Left renal cortex interstitium (tissue), 4 donors: ENCODE data around the gene SPATS2. TPM values are rescaled to one million over a fixed set of nuclear protein-coding genes. Genes with fewer than 3 reads are reported as not detected.

Source experiments
- DNase-seq, 4 donors: peaks; one replicate each; pipeline ENCODE4 v3.0.0-alpha.2; 2013; ENCODE audit warnings: low read depth in 4 of 4, low spot score in 2 of 4, missing footprints in 1 of 4
- polyA plus RNA-seq, 4 donors: library from polyadenylated mRNA; unstranded; fragments of 120-200 nt; gene quantifications; one replicate each; pipeline ENCODE4 v1.2.1, GENCODE V29; 2013; ENCODE audit not compliant: insufficient read length in 4 of 4

The SPATS2 gene
- polyA plus RNA-seq, 4 donors, result 41.3 to 55.7 (median 48.3) TPM

DNA sequence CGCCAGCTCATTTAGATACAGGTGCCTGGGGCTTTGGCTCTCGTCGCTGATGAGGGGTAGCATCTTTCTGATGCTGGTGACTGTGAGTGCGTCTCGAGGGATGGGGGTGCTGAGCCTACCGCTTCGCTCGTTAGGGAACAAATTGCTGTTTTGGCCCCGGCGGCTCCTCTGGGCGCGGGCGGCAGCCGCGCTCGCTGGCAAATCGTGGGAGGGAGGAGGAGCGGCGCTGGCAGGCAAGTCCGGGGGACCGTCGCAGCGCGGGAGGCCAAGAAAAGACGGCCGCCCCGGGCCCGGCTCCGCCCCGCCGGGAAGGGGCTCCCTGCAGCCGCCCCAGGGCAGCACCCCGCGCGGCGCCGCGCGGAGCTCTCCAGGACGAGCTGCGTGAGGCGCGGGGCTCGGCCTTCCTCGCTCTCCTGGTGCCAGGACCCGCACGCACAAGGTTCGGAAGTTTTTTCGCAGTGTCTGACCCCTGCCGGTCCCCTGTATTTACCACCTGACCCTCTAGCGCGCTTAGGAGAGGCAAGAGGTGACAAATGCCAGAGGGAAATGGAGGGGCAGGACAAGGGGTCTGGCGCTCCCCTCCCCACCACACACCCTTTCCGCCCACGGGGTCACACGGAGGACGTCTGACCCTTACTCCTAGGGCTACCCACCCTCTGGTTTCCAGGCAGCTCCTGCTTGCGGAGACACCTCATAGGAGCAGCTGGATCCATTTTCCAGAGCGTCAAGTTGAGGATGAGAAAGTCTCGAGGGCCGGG lies 170.7 kb downstream of the SPATS2 start:
- DNase-seq, result no peak

GRCh38 chr12:49538510-49539403 lies 171.5 kb downstream of the SPATS2 start, which contains the start of gene KCNH3:
Gene KCNH3 (plus strand): TSS chr12:49539030. CDS start chr12:49539417, 387 bp downstream.
- DNase-seq, result peak in 1 of 4 donors; percentile 42

- no peak for DNase-seq
These were observed 172.4 kb downstream of the SPATS2 start for GRCh38 chr12:49539406-49540228.

DNA sequence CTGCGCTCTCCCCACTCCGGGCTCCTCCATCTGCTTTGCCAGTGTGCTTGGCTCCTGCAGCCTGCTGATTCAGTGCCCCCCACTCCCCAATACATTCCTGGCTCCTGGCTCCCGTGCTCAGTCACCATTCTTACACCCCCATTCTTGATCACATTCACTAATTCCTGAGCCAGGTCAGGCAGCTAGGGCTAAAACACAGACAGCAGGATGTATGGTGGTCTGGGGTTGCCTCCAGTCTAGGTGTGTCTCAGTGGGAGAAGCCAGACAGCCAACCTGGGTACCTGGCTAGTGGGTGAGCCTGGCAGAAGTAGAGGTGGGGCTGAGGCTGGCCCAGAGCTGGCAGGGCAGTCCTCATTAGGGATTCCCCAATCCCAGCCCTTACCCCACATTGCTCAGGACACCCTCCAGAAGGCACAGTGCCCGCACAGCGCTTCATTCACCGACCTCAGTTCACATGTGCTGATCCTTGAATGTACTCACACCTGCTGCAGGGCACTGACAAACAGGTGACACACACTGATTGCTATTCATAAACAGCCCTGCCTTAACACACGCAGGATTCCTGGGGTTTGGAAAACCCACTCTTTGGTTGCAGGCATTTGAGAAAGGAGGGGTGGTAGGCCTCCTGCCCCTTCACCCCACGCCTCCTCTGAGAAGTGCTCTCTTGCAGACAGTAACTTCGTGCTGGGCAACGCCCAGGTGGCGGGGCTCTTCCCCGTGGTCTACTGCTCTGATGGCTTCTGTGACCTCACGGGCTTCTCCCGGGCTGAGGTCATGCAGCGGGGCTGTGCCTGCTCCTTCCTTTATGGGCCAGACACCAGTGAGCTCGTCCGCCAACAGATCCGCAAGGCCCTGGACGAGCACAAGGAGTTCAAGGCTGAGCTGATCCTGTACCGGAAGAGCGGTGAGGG lies 173.2 kb downstream of the SPATS2 start:
- no peak for DNase-seq

- DNase-seq, result no peak
These were observed 174.0 kb downstream of the SPATS2 start for GRCh38 chr12:49541140-49541861.

DNA sequence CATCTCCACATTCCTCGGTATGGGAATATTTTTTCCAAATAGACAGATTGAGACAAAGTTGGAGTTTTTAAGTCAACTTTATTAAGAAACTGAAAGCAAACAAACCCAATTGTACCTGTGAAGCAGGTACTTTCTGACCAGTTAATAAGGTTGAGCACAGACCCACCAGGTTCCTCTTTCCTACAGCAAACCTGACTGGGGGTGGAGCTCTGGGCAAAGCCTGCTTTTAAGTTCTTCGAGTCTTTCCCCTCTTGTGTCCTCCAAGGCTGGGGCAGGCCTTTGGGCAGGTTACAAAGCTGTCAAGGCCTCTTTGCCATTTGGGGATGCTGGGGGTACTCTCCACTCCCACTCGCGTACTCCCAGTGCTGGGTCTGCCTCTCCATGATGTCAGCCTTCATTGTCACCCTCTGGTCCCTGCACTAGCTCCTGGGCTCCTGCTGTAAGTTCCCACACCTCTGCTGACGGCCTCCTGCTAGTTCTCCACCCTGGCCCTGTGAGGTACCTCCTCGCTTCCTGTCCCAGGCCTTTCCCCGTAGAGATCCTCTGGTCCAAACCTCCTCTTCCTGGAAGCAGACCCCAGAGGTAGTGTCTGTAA lies 174.7 kb downstream of the SPATS2 start:
- DNase-seq, result no peak

DNA sequence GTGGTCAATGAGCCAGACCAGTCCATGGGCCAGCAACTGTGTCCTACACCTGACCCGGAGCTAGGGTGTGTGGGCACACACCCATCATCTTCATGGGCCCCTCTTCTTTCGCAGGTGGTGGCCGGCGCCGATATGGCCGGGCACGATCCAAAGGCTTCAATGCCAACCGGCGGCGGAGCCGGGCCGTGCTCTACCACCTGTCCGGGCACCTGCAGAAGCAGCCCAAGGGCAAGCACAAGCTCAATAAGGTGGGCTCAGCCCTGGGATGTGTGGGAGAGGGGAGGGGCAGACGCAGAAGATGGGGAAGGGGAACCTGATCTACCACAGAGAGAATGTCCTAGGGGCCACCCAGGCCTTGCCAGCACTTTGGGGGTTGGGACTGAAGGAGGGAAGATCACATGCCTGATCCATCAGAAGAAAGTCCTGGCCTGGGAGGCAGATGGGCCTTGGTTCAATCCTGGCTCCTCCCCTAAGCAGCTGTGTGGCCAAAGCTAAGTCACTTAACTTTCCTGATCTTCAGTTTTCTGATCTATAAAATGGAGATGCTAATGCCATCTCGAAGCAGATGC lies 175.4 kb downstream of the SPATS2 start:
- DNase-seq, result no peak

- no peak for DNase-seq
These were observed 176.1 kb downstream of the SPATS2 start for GRCh38 chr12:49543221-49543913.

DNA sequence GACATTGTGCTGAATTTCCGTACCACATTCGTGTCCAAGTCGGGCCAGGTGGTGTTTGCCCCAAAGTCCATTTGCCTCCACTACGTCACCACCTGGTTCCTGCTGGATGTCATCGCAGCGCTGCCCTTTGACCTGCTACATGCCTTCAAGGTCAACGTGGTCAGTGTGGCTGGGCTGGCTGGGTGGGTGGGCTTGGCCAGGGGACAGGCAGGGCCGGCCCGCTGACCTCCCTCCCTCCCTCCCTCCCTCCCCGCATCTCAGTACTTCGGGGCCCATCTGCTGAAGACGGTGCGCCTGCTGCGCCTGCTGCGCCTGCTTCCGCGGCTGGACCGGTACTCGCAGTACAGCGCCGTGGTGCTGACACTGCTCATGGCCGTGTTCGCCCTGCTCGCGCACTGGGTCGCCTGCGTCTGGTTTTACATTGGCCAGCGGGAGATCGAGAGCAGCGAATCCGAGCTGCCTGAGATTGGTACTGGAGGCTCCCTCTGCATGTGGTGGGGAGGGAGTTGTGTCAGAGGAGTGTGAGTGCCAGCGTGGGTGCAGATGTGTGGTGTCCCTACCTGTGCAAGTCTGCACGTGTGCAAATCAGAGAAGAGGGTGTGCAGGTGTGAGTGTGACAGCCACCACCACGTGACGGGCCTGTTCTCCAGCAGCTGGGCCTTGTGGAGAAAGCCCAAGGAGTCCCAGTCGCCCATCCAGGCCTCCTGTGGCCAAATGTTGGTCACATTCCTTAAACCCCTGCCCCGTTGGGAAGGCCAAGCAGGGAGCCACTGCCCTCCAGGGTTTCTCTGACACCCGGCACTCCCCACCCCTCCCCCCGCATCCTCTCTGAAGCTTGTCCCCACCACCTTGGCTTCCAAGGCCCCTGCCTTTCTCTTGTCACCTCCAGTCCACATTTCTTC lies 176.9 kb downstream of the SPATS2 start:
- no peak for DNase-seq

- no peak for DNase-seq
These were observed 178.6 kb downstream of the SPATS2 start for GRCh38 chr12:49545815-49546214.

GRCh38 chr12:49546481-49546880 lies 179.2 kb downstream of the SPATS2 start:
- no peak for DNase-seq

- no peak for DNase-seq
These were observed 179.9 kb downstream of the SPATS2 start for GRCh38 chr12:49547090-49547690.

- no peak for DNase-seq
These were observed 181.2 kb downstream of the SPATS2 start for GRCh38 chr12:49548481-49548821.

DNA sequence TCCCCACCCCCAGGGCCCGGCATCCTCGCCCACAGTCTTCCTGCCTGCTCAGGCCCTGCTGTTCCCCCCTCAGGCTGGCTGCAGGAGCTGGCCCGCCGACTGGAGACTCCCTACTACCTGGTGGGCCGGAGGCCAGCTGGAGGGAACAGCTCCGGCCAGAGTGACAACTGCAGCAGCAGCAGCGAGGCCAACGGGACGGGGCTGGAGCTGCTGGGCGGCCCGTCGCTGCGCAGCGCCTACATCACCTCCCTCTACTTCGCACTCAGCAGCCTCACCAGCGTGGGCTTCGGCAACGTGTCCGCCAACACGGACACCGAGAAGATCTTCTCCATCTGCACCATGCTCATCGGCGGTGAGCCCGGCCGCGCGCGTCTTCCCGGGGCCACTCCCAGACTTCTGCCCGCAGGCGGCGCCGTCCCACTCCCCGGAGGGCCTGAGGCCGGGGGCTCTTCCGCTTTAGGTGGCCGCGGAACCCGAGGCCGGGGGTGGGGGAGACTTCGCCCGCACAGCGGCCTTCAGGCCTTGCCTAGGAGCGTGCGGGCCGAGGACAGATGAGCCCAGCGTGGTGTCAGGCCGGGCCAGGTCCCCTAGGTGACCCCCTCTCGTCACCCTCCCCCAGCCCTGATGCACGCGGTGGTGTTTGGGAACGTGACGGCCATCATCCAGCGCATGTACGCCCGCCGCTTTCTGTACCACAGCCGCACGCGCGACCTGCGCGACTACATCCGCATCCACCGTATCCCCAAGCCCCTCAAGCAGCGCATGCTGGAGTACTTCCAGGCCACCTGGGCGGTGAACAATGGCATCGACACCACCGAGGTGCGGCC lies 181.8 kb downstream of the SPATS2 start:
- DNase-seq, result no peak
